Muscle layer of duodenum (tissue), 2 donors: ENCODE data around the gene LGR5.

Source experiments
- H3K27ac ChIP-seq: one replicate; pipeline ENCODE4 v1.7.0; 2013; ENCODE audit warnings: mild to moderate bottlenecking, low read length
- H3K27me3 ChIP-seq: one replicate; pipeline ENCODE4 v1.7.0; 2013; ENCODE audit warnings: low read depth, mild to moderate bottlenecking, control low read depth, low read length
- H3K36me3 ChIP-seq, 2 donors: one replicate each; pipeline ENCODE4 v1.7.0; 2013; ENCODE audit warnings: low read length in 2 of 2, control low read depth in 1 of 2, mild to moderate bottlenecking in 1 of 2; ENCODE audit not compliant: insufficient read depth in 2 of 2, control insufficient read depth in 1 of 2
- H3K4me1 ChIP-seq, 2 donors: one replicate each; pipeline ENCODE4 v1.7.0; 2013; ENCODE audit warnings: low read length in 2 of 2, mild to moderate bottlenecking in 2 of 2, control low read depth in 1 of 2, moderate library complexity in 1 of 2; ENCODE audit not compliant: insufficient read depth in 2 of 2, control insufficient read depth in 1 of 2
- H3K4me3 ChIP-seq, 2 donors: one replicate each; pipeline ENCODE4 v1.7.0; 2013; ENCODE audit warnings: low read length in 2 of 2, low read depth in 1 of 2, mild to moderate bottlenecking in 1 of 2
- H3K9me3 ChIP-seq, 2 donors: one replicate each; pipeline ENCODE4 v1.7.0; 2013; ENCODE audit warnings: low read length in 2 of 2, control low read depth in 1 of 2, mild to moderate bottlenecking in 1 of 2; ENCODE audit not compliant: control insufficient read depth in 1 of 2
- donor health status: healthy.

The LGR5 gene

DNA sequence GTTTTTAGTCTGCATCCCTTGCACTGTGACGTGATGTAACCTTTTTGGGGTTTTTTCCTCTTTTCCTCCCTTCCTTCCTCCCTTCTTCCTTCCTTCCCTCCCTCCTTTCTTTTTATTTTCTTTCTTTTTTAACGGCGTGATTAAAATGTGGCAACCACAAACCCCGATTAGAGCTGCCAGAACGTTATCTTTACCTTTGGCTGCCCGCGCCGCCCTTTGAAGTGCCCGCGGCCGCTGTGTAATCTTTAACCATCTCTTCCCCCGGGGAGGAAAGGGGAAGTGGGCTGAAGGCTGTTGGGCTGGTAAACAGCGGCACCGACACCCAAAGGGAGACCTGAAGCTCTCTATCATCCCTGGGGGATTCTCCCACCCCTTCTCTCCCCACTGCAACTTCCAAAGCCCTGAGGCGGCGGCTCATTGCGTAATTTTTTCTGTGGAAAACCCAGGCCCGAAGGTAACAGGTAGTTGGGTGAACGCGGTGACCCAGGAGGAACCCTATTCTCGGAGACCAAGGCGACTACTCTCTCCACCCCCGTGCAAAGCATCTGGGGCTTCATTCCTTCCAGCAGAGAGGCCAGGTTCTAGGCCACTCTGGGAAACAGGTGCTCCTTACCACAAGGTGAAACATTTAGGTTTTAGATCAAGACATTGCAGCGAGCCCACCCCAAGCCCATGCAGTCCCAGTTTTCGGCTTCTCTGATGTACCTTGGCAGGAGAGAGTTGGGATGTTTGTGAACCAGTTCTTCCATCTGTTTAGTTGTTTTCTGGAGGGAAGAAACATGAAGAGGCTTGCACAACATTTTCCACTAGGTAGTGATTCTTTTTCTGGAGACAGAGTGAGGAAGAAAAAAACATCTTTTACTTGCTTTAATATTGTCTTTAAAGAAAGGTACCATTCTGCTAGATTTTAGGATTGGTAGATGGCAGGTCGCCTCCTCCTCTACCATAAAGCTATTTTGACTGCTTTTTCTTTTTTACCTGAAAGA is 1.5 kb downstream of the LGR5 start:
- Histone ChIP-seq H3K9me3 (peaks cover 0 to 9% of the 10 kb centered on the region in 2 donors), H3K27me3 (peaks cover 16% of the 10 kb centered on the region), H3K4me1 (peaks cover 0 to 22% of the 10 kb centered on the region in 2 donors), H3K36me3 (no peaks in the 10 kb centered on the region), H3K27ac (no peak overlapping the region), H3K4me3 (peak overlapping the region; percentile 40 to 80)

DNA sequence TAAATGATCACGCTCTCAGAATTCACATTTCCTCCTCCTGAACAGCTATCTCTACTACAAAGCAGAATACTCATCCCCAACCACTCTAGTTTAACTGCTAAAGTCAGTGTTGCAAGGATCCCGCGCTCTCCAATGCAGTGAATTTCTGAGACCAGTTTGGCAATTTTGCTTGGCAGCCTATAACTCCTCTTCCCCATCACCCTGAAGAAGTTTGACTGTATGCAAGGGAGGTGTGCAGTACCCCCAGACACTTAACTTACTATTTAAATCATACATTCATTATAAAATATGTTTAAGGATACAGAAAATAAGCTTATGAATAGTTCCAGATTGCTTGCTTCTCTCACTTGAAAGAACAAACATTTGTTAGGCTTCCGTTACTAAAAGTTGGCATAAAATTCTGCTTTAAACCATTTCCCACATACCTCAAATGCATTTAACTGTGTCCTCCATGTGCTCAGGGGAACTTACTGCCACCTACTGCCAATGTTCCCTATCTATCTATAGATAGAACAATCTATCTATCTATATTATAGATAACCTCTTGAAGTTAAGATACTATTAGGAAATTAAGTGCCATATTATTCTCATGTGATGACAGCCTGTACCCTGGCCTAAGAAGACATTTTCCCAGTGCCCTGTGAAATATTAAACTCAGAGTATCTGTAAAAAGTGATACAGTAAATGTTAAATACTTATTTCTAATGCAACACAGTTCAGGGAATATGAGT is 2.4 kb downstream of the LGR5 start:
- Histone ChIP-seq H3K27ac (no peak overlapping the region), H3K4me3 (no peak overlapping the region)

DNA sequence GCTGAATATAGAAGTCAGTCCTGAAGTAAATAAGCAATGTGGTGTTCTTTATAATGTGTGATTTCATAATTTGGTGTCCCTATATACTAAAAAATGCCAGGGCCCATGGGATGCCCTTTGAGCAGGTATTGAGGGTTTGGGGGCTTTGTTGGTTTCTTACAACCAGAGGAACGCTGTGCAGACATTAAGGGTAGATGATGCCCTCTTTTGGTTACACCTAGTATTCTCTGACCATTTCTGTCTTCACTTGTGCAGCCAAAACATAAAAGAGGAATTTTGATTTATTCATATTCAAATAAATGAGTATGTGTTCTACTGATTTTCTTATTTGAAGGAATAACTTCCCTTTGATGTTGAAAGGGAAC is 3.0 kb downstream of the LGR5 start:
- no peak overlapping the region for H3K4me3 ChIP-seq
- H3K9me3 ChIP-seq, result no peaks in the 10 kb centered on the region
- peaks cover 15% of the 10 kb centered on the region for H3K27me3 ChIP-seq
- H3K36me3 ChIP-seq, result no peaks in the 10 kb centered on the region
- H3K4me1 ChIP-seq, result peaks cover 0 to 22% of the 10 kb centered on the region in 2 donors
- no peak overlapping the region for H3K27ac ChIP-seq

More for the DNA sequence above, 2.4 kb downstream of the LGR5 start:
- Histone ChIP-seq H3K9me3 (peaks cover 0 to 4% of the 10 kb centered on the region in 2 donors), H3K36me3 (no peaks in the 10 kb centered on the region), H3K27me3 (peaks cover 16% of the 10 kb centered on the region), H3K4me1 (peaks cover 0 to 22% of the 10 kb centered on the region in 2 donors)

DNA sequence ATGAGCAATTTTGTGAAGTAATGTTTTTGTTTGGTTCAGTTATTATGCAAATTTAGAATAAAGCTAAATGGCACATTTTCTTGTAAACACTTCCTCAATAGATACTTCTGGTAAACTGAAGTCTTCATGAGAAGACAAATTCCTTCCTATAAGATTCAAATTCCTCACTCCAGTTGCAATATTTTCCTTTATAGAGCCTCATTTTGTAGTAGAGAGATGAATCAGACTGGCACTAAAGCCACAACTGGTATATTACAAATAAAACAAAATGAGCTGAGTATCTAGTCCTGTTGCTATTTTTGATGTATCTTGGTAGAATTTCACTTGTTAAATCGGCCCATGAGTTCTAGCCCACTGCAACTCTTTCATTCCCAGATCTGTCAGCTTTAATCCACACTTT is 5.5 kb downstream of the LGR5 start:
- peaks cover 11% of the 10 kb centered on the region for H3K27me3 ChIP-seq
- H3K4me3 ChIP-seq, result no peak overlapping the region
- no peak overlapping the region for H3K27ac ChIP-seq

DNA sequence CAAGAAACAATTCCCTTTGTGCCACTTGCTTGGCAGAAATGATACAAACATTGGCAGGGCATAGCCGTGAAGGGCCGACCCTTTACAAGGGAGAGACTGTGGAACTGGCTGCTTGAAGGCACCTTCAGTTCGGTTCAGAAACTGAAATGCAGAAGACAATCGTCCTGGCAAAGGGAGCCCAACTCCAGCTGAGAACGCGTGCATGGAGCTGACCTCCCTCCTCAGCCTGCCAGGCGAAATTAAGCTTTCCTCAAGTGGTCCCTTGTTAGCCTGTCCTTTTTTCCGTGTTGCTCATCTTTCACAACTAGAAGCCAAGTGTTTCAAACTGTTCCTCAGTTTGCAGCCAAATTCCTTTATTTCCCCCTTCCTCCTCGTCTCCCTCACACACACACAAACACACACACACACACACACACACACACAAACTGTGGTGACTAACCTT is 8.1 kb downstream of the LGR5 start:
- no peaks in the 10 kb centered on the region for H3K4me1 ChIP-seq
- H3K27me3 ChIP-seq, result no peaks in the 10 kb centered on the region
- no peak overlapping the region for H3K4me3 ChIP-seq
- no peaks in the 10 kb centered on the region for H3K9me3 ChIP-seq
- H3K36me3 ChIP-seq, result no peaks in the 10 kb centered on the region
- no peak overlapping the region for H3K27ac ChIP-seq

More for the DNA sequence above, 5.5 kb downstream of the LGR5 start:
- peaks cover 0 to 7% of the 10 kb centered on the region in 2 donors for H3K4me1 ChIP-seq
- no peaks in the 10 kb centered on the region for H3K9me3 ChIP-seq
- no peaks in the 10 kb centered on the region for H3K36me3 ChIP-seq

DNA sequence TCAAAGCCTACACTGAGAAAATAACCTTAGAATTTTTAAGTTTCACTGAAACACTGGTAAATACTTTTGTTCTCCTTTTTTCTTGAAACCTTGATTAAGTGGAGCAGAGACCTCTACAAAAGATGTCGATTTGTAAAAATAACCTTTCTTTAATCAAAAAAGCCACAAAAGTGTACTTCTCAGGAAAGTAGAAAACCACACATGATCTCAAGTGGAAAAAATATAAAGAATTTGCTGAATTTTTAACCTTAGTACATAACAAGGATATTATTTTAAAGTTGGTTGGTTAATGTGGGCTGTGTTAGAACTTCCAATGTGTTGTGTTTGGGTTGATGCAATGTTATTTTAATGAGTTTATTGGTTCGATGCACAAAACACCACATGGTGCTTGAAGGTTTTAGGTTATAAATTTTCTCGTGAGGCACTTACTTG is 8.6 kb downstream of the LGR5 start:
- no peaks in the 10 kb centered on the region for H3K27me3 ChIP-seq
- no peaks in the 10 kb centered on the region for H3K36me3 ChIP-seq
- no peak overlapping the region for H3K27ac ChIP-seq
- no peaks in the 10 kb centered on the region for H3K4me1 ChIP-seq
- no peaks in the 10 kb centered on the region for H3K9me3 ChIP-seq
- no peak overlapping the region for H3K4me3 ChIP-seq

DNA sequence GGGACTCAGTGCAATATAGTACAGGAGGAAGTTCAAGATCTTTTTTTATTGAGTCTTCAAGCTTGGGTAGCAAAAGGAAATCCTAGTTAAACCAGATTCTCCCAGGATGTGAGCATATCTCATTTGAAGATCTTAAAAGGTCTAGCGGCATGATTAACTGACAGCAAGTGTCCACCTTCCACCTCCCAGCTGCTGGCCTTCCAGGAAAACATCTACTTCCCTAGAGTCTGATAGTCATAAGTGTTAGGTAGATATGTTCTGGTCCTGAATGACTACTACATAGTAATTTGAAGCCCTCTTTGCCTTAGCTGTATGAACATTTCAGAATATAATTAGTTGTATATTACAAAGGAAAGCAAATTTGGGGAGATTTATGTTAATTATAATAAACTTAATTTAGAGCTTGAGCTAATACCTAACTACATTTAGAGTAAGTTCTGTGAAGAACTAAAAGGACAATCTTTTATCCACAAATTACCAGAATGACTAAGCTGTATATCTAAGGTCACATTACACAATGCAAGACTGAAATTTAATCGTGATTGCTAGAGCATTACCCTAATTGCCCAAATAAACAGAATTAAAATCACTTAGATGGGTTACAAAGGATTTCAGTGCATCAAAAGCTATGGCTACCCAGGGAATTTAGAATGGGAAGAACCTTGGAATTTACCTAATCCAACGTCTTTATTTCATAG is 9.9 kb downstream of the LGR5 start:
- Histone ChIP-seq H3K27ac (no peak overlapping the region), H3K9me3 (no peaks in the 10 kb centered on the region), H3K27me3 (no peaks in the 10 kb centered on the region)

DNA sequence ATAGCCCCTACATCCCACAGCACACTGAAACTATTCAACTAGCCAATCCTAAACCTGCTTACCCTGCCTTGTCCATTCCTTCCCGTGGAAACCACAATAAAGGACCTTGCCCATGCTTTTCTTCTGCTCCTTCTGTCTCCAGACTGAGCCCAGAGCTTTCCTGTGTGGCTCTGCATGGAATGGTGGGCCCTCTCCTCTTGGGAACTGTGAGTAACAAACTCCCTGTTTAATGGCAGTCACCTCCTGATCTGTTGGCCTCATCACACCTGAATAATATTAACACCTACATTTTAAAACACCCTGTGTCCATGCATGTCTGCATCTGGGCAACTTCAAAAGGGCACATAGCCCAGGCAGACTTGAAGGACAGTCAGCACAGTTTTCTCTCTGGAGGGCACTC is 12.4 kb downstream of the LGR5 start:
- Histone ChIP-seq H3K9me3 (no peaks in the 10 kb centered on the region), H3K4me1 (no peaks in the 10 kb centered on the region), H3K27ac (no peak overlapping the region), H3K36me3 (no peaks in the 10 kb centered on the region), H3K4me3 (no peak overlapping the region), H3K27me3 (no peaks in the 10 kb centered on the region)

More for the DNA sequence above, 9.9 kb downstream of the LGR5 start:
- Histone ChIP-seq H3K36me3 (no peaks in the 10 kb centered on the region), H3K4me3 (no peak overlapping the region), H3K4me1 (no peaks in the 10 kb centered on the region)

DNA sequence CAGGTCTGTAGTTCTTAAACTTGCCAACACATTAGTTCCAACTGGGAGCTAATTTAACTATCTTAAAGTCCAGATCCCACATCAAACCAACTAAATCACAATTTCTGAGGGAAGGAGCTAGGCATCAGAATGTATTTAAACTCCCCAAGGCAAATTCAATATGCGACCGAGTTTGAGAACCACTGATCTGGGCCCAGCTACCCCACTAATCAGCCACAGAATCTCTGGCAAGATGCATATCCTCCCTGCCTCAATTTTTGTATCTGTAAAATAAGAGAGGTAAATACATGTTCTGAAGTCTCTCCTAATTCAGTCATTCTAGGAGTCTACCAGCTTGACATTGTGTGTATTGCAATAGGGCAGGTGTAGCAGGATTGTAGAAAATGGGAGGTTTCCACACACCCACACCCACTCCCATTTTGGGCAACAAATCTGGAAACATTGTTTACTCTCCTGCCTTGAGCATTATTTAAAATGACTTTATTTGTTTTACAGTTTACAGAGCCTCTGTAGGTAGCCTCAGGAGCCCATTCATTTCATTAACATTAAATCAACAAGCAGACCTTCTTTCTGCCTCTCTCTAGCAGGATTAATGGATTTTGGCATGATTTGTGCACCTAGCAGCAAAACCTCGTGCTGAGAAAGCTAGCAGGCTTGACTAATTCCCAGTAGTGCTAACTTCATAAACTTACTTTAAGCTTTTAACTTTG is 15.6 kb downstream of the LGR5 start:
- no peaks in the 10 kb centered on the region for H3K27me3 ChIP-seq
- no peak overlapping the region for H3K27ac ChIP-seq
- H3K4me3 ChIP-seq, result no peak overlapping the region
- no peaks in the 10 kb centered on the region for H3K9me3 ChIP-seq
- no peaks in the 10 kb centered on the region for H3K36me3 ChIP-seq
- no peaks in the 10 kb centered on the region for H3K4me1 ChIP-seq

DNA sequence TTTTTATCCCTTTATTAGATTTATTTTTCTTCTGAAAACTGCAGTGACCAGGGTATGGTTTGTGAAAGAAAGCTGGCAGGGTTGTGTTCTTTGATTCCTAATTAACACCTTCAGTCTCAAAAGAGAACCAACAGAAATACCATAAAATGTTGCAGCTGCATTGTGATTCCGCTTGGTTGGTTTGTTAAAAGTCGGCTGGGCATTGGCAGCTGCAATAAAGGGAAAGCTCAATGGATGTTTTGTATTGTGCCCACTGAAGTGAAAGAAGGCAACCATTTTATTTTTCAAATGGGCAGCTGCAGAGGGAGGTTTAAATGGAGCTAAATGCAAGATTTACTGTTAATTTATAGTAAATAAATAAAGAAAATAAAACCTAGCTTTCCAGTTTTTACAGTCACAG is 16.7 kb downstream of the LGR5 start:
- Histone ChIP-seq H3K4me1 (no peaks in the 10 kb centered on the region), H3K36me3 (no peaks in the 10 kb centered on the region), H3K27me3 (no peaks in the 10 kb centered on the region), H3K27ac (no peak overlapping the region), H3K9me3 (no peaks in the 10 kb centered on the region), H3K4me3 (no peak overlapping the region)
